KMS-11 (cell line): Measurements from ENCODE around the gene UNC93A.

Source experiments
- H2AFZ ChIP-seq: fragments of 200-600 bp; sonication (generic); 2 replicates; pipeline ENCODE4 v1.6.1; 2016; ENCODE audit warnings: antibody characterized with exemption, mixed run types, low read depth
- H3K27ac ChIP-seq: fragments of 200-600 bp; sonication (generic); 2 replicates; pipeline ENCODE4 v1.6.1; 2016; ENCODE audit warnings: mild to moderate bottlenecking, mixed run types
- H3K27me3 ChIP-seq: fragments of 200-600 bp; sonication (generic); 2 replicates; pipeline ENCODE4 v1.6.1; 2017; ENCODE audit warnings: mild to moderate bottlenecking, low read depth, mixed run types, moderate library complexity; ENCODE audit not compliant: insufficient read depth
- H3K36me3 ChIP-seq: fragments of 200-600 bp; sonication (generic); 2 replicates; pipeline ENCODE4 v1.6.1; 2017; ENCODE audit warnings: mild to moderate bottlenecking, mixed run types; ENCODE audit not compliant: insufficient read depth
- H3K4me1 ChIP-seq: fragments of 200-600 bp; sonication (generic); 2 replicates; pipeline ENCODE4 v1.6.1; 2016; ENCODE audit warnings: mild to moderate bottlenecking, low read depth, mixed run types; ENCODE audit not compliant: poor library complexity, severe bottlenecking
- H3K4me2 ChIP-seq: fragments of 200-600 bp; sonication (generic); 2 replicates; pipeline ENCODE4 v1.7.0; 2016; ENCODE audit warnings: mild to moderate bottlenecking, mixed run types
- H3K4me3 ChIP-seq: fragments of 200-600 bp; sonication (generic); IDR thresholded peaks from 2 replicates; pipeline ENCODE4 v1.6.1; 2017; ENCODE audit warnings: low read depth, low read length, mixed read lengths; ENCODE audit not compliant: insufficient read depth
- H3K79me2 ChIP-seq: fragments of 200-600 bp; sonication (generic); 2 replicates; pipeline ENCODE4 v1.6.1; 2016; ENCODE audit warnings: low read depth, mixed run types; ENCODE audit not compliant: insufficient read depth
- H3K9ac ChIP-seq: fragments of 200-600 bp; sonication (generic); 2 replicates; pipeline ENCODE4 v1.6.1; 2016; ENCODE audit warnings: mild to moderate bottlenecking, mixed run types
- H4K20me1 ChIP-seq: fragments of 200-600 bp; sonication (generic); 2 replicates; pipeline ENCODE4 v1.6.1; 2016; ENCODE audit warnings: mild to moderate bottlenecking, mixed run types; ENCODE audit not compliant: insufficient read depth
- TF ChIP-seq, protein P1 (sequence below): fragments of 200-600 bp; sonication (generic); conservative IDR thresholded peaks from 2 replicates; pipeline ENCODE4 v1.6.1; 2017; ENCODE audit warnings: low read depth, mild to moderate bottlenecking, antibody characterized with exemption, low read length, moderate library complexity, mixed read lengths

The UNC93A gene

DNA sequence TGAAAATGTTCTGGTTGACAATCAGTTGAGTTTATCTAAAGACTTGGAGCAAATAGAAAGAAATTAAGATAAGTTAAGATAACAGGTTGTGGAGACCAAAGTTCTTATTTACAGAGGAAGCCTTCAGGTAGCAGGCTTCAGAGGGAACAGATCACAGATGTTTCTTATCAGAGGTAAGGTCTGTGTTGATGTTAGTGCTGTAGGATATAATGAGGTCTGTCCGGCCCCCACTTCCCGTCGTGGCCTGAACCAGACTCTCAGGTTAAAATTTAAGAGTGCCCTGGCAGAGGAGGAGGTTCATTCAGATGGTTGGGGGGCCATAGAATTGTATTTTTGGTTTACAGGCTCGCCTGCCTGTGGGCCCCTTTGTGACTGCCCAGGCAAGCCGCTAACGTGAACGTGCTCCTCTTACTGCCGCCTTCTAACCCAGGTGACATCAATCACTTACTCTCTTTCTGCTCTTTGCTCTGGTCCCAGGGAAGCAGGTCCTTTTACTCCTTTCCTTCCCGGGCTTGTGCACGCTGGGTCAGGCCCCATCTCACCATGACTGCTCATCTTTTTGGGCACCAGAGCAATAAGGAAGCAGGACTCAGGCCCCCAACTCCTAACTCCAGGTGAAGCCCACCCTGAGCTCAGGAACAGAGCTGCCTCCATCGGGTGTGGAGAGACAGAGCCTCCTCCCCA lies 18.3 kb upstream of the UNC93A start:
- no peaks in the 10 kb centered on the region for H4K20me1 ChIP-seq
- no peaks in the 10 kb centered on the region for H3K4me1 ChIP-seq
- H3K4me2 ChIP-seq = no peak overlapping the region
- H3K79me2 ChIP-seq = no peaks in the 10 kb centered on the region
- no peak overlapping the region for H3K27ac ChIP-seq
- no peaks in the 10 kb centered on the region for H3K36me3 ChIP-seq
- H2AFZ ChIP-seq = no peak overlapping the region
- no peaks in the 10 kb centered on the region for H3K27me3 ChIP-seq
- TF ChIP-seq, protein P1, sequence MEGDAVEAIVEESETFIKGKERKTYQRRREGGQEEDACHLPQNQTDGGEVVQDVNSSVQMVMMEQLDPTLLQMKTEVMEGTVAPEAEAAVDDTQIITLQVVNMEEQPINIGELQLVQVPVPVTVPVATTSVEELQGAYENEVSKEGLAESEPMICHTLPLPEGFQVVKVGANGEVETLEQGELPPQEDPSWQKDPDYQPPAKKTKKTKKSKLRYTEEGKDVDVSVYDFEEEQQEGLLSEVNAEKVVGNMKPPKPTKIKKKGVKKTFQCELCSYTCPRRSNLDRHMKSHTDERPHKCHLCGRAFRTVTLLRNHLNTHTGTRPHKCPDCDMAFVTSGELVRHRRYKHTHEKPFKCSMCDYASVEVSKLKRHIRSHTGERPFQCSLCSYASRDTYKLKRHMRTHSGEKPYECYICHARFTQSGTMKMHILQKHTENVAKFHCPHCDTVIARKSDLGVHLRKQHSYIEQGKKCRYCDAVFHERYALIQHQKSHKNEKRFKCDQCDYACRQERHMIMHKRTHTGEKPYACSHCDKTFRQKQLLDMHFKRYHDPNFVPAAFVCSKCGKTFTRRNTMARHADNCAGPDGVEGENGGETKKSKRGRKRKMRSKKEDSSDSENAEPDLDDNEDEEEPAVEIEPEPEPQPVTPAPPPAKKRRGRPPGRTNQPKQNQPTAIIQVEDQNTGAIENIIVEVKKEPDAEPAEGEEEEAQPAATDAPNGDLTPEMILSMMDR = no peak
- H3K4me3 ChIP-seq = no peak overlapping the region
- no peak overlapping the region for H3K9ac ChIP-seq

DNA sequence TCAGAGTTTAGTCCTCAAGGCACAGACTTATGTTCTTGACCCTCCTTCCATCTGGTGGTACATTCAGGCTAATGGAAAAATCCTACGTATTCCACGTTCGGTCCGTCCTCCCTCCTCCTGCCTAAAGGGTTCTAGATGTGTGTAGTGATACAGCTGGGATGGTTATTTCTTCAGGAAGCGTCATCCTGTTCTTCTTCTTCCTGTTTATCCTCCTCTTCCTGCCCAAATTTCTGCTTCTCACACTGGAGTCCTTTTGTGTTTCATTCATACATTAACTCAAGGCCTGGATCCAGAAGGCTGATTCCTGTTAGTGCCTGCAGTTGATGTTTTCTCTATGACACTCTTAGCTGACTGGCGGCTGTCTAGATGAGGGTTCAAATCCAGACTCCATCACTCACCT lies 16.8 kb upstream of the UNC93A start:
- TF ChIP-seq, protein P1 = no peak
- no peak overlapping the region for H3K4me2 ChIP-seq
- H2AFZ ChIP-seq = no peak overlapping the region
- H3K79me2 ChIP-seq = no peaks in the 10 kb centered on the region
- H3K4me3 ChIP-seq = no peak overlapping the region
- no peak overlapping the region for H3K27ac ChIP-seq
- H3K36me3 ChIP-seq = no peaks in the 10 kb centered on the region
- no peaks in the 10 kb centered on the region for H3K4me1 ChIP-seq
- H3K27me3 ChIP-seq = no peaks in the 10 kb centered on the region
- H3K9ac ChIP-seq = no peak overlapping the region
- no peaks in the 10 kb centered on the region for H4K20me1 ChIP-seq

DNA sequence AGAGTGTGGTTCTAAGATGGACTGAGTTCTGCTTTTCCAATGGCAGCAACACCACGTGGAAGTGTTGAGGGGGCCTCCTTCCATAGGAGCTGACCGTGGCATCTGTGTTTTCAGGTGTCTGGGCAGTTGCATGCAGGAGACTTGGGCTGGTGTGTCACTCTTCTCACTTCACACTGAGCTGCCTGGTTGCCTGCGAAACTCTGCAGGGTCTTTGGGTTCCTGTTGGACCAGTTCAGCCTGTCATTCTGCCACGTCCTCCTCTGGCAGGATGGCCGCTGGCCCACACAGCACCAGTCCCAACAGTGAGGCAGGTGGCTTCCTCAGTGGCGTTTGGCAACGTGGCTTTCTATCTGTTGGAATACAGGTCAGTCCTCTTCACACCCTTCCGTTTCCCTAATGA lies 16.1 kb upstream of the UNC93A start:
- H3K4me2 ChIP-seq = no peak overlapping the region
- no peak overlapping the region for H3K27ac ChIP-seq
- H2AFZ ChIP-seq = no peak overlapping the region
- H3K27me3 ChIP-seq = no peaks in the 10 kb centered on the region
- no peaks in the 10 kb centered on the region for H3K4me1 ChIP-seq
- H3K36me3 ChIP-seq = no peaks in the 10 kb centered on the region
- no peak overlapping the region for H3K9ac ChIP-seq
- TF ChIP-seq, protein P1 = no peak
- H4K20me1 ChIP-seq = no peaks in the 10 kb centered on the region
- H3K4me3 ChIP-seq = no peak overlapping the region
- H3K79me2 ChIP-seq = no peaks in the 10 kb centered on the region

DNA sequence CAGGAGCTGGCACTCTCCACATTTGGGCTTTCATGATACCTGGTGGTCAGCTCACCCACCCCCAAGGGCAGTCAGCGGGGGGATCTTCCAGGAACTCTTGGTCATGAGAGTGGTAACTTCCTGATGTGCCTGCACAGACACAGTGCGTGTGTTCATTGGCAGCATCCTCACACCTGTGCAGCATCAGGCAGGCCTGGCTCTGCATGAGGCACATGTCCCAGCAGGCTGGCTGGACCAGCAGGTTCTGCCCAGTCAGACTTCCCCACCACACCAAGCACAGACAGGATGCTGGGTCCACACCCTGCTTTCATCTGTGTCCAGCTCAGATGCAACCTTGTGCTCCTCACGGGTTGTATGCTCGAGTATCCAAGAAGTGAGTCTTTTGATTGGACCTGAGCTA lies 15.7 kb upstream of the UNC93A start:
- H3K79me2 ChIP-seq = no peaks in the 10 kb centered on the region
- TF ChIP-seq, protein P1 = no peak

More for the DNA sequence above, 15.7 kb upstream of the UNC93A start:
- Histone ChIP-seq H2AFZ (no peak overlapping the region), H3K4me1 (no peaks in the 10 kb centered on the region), H4K20me1 (no peaks in the 10 kb centered on the region), H3K4me2 (no peak overlapping the region), H3K9ac (no peak overlapping the region), H3K27ac (no peak overlapping the region), H3K27me3 (no peaks in the 10 kb centered on the region), H3K4me3 (no peak overlapping the region), H3K36me3 (no peaks in the 10 kb centered on the region)
